HG03432 (cell line): Measurements from ENCODE around the gene MDGA2.
A peak's percentile ranks its signal among the peaks of the same experiment; 100 is the strongest.
"Not testable (repeated sequence)": the region's sequence is repeated elsewhere in the genome, so short reads cannot be mapped to it uniquely, and the experiment has no call there.

Source experiments
- ATAC-seq: cut with Tn5 transposase; IDR thresholded peaks from one replicate; pipeline ENCODE4 v1.9.1; 2021; ENCODE audit warnings: mild to moderate bottlenecking, moderate library complexity; ENCODE audit not compliant: unreplicated experiment

Gene MDGA2

GRCh38 chr14:47624126-47624525, 51.3 kb downstream of the MDGA2 start:
- not testable (repeated sequence) for ATAC-seq

- ATAC-seq, result peak; percentile 86
Measured at GRCh38 chr14:47619392-47619791, 56.0 kb downstream of the MDGA2 start.

- ATAC-seq, result no peak
Measured at GRCh38 chr14:47606566-47606965, 68.8 kb downstream of the MDGA2 start.

DNA sequence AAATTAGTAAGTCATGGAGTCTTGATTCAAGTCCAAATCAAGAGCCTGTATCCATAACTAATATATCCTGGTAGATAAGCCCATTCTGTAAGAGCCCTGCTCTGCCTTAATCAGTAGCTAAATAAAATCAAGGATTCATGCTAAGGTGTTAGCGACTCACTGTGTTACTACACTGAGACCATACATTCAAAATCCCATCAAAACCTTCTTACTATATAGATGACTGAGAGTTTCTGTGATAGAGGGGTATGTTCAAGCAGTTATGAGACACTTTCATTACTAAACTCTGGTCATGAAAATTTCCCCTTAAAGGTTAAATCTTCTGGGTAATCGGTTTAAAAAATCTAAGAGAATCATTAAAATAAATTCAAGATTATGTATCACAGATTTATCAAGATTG, 78.5 kb downstream of the MDGA2 start:
- peak; percentile 47 for ATAC-seq

GRCh38 chr14:47596232-47596631, 79.2 kb downstream of the MDGA2 start:
- peak; percentile 93 for ATAC-seq

- no peak for ATAC-seq
Measured at GRCh38 chr14:47595552-47595951, 79.9 kb downstream of the MDGA2 start.

DNA sequence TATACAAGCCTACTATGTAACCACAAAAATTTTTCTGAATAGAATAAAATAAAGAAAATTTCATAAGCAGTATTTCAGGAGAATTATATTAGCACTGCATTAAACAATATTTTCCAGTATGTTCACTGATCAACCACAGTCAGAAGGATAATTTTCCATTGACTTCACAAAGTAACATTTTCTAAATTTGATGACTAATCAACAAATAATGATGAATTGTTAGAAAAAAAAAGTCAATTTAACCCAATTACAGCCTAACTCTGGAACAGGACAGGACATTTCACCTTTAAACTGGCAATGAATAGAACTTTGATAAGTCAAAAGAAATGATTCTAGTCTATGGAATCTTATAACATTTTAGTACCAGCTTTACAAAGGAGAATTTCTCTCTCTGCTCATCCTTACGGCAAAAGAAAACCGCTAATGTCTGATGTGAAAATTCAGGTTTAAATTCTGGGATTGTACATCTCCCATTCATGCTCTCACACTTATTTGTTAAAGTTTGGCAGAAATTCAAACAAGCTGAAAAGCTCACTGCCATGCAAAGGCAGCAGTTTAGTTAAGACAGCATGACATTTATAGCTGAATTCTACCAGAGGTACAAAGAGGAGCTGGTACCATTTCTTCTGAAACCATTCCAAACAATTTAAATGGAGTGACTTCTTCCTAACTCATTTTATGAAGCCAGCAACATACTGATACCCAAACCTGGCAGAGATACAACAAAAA, 84.5 kb downstream of the MDGA2 start:
- no peak for ATAC-seq

DNA sequence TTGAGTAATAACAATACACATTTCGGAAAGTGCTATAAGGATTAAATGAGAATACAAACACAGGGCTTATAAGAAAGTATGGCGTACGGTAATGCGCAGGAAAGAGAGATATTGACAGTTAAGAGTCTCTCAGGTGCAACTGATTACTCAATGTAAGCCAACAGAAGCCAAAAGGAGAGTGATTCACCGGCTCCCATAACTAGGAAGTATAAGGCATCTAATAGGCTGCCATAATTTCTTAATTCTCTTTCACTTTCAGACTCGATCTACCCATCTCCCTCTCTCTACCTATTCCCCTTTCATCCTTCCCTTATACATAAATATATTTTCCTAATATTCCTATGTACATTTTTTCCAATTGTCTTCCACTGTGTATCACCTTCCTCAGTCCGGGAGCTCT, 90.0 kb downstream of the MDGA2 start:
- ATAC-seq, result no peak

GRCh38 chr14:47567273-47567672, 108.1 kb downstream of the MDGA2 start:
- ATAC-seq, result no peak

GRCh38 chr14:47557894-47558293, 117.5 kb downstream of the MDGA2 start:
- no peak for ATAC-seq

- no peak for ATAC-seq
Measured at GRCh38 chr14:47555333-47555732, 120.1 kb downstream of the MDGA2 start.

- ATAC-seq, result no peak
Measured at GRCh38 chr14:47549886-47550285, 125.5 kb downstream of the MDGA2 start.

DNA sequence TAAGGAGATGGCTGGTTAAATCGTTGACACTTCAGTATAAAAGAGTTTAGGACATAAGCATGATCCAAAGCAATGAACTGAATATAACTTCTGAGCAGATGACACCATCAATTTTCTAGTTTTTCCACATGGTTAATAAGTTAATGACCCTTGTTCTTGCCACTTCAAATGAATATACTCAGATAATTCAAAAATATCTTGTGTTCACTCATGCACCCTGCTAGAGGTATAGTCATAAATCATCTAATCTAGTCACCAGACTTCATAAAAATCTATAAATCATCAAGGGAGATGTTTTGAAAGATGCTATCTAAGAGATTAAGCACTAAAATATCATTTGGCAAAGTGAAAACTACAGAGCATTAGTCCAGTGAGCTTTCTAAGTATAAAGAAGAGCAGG, 131.9 kb downstream of the MDGA2 start:
- no peak for ATAC-seq

GRCh38 chr14:47541662-47542061, 133.7 kb downstream of the MDGA2 start:
- ATAC-seq, result no peak

- no peak for ATAC-seq
Measured at GRCh38 chr14:47539031-47539461, 136.4 kb downstream of the MDGA2 start.

GRCh38 chr14:47536341-47536740, 139.1 kb downstream of the MDGA2 start:
- ATAC-seq, result no peak

DNA sequence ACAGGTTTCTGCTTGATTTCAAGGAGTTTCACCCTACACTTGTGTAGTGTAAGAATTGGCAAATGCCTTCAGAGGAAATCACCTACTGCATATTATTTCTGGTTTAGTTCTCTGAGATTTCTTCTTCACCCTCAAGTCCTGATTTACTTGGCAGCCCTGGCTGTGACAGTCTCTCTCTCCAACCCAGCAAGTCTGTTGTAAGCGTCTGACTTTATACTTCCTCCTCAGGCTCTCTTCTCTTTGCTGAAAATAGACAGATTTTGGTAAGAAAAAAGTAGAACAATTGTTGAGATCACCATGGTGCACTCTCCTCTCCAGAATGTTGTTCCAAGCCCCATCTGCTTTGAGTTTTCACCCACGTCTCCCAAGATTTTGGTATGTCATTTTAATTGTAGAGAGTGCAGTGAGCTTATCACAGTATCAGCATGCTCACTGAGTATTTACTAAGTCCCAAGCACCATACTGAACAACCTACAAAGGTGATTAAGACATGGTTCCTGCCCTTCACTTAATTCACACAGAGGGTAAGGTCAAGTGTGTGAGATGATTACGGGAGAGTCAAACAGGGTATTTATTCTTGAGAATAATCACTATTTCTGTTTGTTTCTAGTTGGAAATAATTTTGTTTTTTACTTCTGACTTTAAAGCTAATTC, 148.7 kb downstream of the MDGA2 start:
- no peak for ATAC-seq

- ATAC-seq, result no peak
Measured at GRCh38 chr14:47524524-47524923, 150.9 kb downstream of the MDGA2 start.

DNA sequence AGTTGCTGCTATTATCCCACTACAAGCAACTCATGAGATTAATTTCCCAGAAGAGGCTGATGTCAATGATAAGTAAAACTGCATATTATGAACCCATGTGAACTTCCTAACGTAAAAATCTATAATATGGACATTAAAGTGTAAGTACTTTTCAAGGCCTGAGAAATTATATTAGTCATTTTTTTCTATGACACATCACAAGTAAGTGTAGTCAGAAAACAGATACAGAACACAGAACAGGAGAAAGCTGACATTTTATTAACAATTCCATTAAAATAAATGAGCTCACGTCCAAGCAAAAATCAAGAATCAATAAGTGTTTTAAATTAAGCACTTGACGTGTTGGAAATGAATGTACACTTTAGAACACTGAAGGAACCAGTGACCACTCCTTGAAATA, 155.0 kb downstream of the MDGA2 start:
- ATAC-seq, result no peak

DNA sequence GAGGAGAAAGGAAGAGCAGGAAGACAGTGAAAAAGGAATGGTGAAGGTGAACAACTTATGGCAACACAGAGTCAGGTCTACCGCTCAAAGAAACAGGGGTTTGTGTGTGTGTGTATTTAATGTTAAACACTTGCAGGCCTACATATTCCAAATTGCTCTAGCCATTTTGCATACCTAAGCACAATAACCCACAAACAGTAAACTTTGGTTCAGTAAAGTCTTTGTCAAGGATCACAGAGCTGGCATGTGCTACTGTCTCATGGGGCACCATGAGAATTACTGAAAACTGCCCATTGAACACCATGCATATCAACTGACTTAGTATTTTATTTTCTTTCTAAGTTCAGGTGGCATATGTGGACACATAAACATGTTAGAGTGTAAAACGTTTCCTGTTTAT, 163.6 kb downstream of the MDGA2 start:
- no peak for ATAC-seq

GRCh38 chr14:47509957-47510356, 165.4 kb downstream of the MDGA2 start:
- no peak for ATAC-seq

DNA sequence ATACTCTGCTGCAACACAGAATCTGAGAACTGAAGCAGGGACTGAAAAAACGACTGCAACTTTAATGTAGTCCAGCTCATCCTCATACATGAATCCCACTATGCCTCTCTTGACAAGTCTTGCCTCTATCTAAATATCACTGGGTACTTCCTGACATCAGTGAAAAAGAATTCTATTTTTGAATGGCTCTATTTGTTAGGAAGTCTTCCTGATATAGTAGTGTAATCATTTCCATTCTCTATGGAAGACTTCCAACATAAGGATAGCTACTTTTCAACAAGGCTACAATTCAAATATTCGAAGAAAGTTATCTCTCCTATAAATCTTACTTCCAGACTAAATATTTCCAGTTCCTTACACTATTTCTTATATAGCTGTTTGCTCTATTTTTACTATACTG, 167.5 kb downstream of the MDGA2 start:
- ATAC-seq, result no peak

- ATAC-seq, result no peak
Measured at GRCh38 chr14:47500369-47500768, 175.0 kb downstream of the MDGA2 start.
